NCI-H187 treated with DMSO at 0.1 percent for 48 hours (cell line): ENCODE data around the gene RNF168.
A peak's percentile ranks its signal among the peaks of the same experiment; 100 is the strongest.
"Not testable (repeated sequence)": the region's sequence is repeated elsewhere in the genome, so short reads cannot be mapped to it uniquely, and the experiment has no call there.

Experiments used
- DNase-seq: peaks from one replicate; lab custom pipeline; 2025; lab: John Stamatoyannopoulos, UW

RNF168 gene

GRCh38 chr3:196463804-196464203 lies 39.8 kb downstream of the RNF168 start:
- DNase-seq = no peak

- no peak for DNase-seq
Observed at GRCh38 chr3:196463478-196463756, 40.2 kb downstream of the RNF168 start.

GRCh38 chr3:196462680-196463477 lies 40.7 kb downstream of the RNF168 start:
- not testable (repeated sequence) for DNase-seq

GRCh38 chr3:196458063-196458462 lies 45.5 kb downstream of the RNF168 start:
- no peak for DNase-seq

DNA sequence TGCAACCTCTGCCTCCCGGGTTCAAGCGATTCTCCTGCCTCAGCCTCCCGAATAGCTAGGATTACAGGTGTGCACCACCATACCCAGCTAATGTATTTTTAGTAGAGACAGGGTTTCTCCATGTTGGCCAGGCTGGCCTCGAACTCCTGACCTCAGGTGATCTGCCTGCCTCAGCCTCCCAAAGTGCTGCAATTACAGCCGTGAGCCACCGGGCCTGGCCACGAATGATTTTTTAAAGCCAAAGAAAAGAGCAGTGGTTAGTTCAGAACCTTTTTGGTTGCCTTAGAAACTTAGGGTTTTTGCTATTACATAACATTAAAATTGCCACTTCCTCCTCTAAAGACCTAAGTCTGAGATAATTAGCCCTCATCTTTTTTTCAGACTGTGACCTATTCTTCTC lies 46.1 kb downstream of the RNF168 start:
- not testable (repeated sequence) for DNase-seq

DNA sequence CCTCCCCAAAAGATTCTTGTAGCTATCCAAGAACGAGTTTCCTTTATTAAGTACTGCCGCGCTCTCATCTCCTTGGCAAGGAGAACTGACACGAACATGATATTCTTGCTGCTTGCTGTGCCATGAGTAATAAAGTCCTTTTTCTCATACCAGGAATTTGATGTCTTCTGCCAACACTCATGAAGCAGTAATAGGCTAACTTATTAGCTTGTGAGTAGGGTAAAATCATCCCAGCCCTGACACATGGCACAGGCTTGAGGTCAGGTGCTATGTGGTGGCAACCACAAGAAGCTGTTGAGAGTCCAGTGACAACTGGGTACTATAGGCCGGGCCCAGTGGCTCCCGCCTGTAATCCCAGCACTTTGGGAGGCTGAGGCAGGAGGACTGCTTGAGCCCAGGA lies 48.6 kb downstream of the RNF168 start:
- no peak for DNase-seq

- DNase-seq = not testable (repeated sequence)
Observed at GRCh38 chr3:196445391-196445790, 58.2 kb downstream of the RNF168 start.

- no peak for DNase-seq
Observed at GRCh38 chr3:196444500-196444894, 59.1 kb downstream of the RNF168 start.

DNA sequence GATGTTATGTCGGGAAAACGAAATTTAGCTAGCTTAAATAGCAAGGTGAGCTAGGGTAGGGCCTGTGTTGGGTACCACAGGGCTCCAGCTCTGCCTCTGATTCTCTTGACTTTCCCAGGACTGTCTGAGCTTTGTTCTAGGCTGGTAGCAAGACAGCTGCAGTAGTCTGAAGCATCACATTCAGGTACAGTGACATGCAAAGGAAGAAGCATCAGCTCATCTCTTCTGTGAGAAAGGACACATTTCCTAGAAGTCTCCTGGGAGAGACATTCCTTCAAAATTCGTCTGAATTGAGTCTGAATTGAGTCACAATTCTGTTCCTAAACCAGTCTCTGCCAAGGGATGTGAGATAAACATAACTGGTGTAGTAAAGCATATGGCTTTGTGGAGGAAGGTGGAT lies 62.9 kb downstream of the RNF168 start:
- DNase-seq = no peak

DNA sequence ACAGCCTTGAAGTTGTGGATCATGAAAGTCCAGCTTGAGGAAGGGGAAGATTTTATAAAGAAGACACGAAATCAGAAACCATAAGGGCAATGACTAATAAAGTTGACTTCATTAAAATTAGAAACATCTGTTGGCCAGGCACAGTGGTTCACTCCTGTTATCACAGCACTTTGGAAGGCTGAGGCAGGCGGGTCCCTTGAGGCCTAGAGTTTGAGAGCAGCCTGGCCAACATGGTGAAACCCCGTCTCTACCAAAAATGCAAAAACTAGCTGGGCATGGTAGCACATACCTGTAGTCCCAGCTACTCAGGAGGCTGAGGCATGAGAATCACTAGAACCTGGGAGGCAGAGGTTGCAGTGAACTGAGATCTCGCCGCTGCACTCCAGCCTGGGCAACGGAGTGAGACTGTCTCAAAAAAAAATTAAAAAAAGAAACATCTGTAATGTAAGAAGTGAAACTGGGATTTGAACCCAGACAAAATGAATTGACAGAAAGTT lies 63.5 kb downstream of the RNF168 start:
- no peak for DNase-seq

- DNase-seq = peak; percentile 76
Observed at GRCh38 chr3:196432137-196432879, 71.3 kb downstream of the RNF168 start, which contains the start of gene UBXN7. TSS of gene UBXN7 (minus strand) at chr3:196432427. CDS start at chr3:196432399, 28 bp downstream.

DNA sequence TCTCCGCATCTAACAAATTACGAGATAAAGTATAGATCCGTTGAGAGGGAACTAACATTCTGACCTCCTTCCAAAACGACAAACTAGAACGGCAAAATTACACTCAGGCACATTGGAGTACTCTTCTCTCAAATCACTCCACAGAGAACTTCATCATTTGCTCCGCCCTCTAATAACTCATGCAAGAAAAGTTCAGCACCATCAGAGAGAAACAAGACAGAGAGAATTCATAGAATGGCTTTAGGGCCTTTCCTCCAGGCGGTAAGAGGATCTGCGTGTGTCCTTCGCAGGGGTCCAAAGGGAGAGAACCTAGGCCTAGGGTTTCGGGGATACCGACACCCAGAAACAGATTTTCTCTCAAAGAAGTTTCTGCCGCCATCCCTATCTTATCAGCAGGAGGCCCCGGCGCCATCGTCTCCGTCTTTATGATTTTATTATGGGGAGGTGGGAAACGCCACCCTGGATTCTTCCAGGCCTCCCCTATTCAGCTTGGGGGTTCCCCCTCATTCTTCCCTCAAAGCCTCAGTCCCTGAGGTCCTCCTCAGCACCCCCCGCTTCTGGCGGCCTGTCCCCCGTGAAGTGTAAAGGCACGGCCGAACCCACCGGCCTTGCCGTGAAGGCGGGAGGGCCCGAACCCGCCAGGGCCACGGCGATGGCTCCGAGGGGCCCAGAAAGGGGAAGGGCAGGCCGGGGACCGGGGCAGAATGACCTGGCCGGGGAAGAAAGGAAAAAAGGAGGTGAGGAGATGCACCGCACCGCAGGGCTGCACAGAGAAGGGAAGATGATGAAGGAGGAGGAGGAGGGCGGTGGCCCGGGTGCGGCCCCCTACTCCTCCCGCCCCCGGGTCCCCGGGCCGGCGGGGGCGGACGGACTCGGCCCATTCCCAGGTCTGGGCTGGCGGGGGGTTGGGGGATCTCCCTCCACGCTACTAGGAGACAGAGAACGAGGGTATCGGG lies 72.1 kb downstream of the RNF168 start:
- DNase-seq = no peak

DNA sequence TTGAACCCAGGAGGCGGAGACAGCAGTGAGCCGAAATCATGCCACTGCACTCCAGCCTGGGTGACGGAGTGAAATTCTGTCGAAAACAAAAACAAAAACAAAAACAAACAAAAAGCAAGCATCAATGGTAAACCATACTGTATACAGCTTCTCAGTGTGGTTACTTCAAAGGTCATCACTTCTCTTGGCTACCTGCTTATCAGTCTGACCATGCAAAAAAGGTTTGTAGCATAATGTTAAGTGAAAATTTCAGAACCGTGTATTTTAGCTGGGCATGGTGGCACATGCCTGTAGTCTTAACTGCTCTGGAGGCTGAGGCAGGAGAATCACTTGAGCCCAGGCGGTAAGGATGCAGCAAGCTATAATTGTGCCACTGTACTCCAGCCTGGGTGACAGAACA lies 75.5 kb downstream of the RNF168 start:
- DNase-seq = no peak

DNA sequence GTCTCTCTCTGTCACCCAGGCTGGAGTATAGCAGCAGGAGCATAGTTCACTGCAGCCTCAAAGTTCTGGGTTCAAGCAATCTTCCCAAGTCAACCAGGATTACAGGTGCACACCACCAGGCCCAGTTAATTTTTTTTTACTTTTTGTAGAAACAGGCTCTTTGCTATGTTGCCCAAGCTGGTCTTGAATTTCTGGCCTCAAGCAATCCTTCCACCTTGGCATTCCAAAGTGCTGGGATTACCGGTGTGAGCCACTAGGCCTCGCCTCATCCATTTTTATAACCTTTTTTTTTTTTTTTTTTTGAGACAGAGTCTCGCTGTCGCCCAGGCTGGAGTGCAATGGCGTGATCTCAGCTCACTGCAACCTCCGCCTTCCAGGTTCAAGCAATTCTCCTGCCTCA lies 79.1 kb downstream of the RNF168 start:
- not testable (repeated sequence) for DNase-seq

DNA sequence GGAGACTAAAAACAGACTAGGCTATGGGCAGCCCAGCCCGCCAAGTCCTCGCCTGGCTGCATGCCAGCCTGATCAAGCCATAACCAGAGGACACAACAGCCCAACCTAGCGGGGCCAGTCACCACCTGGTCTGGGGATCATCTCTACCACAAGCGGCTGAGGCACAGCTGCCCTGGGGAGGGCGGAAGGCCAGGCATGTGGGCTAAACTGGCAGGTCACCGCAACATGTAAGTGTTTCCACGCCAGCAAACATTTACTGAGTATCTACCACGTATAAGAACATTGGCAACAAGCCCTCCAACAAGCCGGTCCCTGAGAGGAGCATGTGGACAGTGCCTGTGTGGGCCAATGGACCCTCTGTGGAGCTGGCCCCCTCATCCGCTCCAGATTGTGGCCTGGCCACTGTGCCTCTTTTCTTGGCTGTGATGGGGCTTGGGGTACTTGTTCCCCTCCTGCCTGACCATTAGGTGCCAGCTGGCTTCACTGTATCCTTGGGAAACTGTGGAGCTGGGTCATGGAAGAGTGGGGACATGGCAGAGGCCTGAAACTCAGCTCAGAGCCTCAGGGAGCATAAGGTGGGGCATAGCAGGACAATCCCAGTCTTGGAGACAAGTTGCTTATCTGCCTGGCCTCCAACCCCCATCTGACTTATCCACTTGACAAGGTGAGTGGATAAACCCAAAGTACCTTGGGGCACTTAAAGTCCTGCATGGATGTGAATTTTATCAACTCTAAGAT lies 80.4 kb downstream of the RNF168 start:
- DNase-seq = no peak

GRCh38 chr3:196421668-196422067 lies 81.9 kb downstream of the RNF168 start:
- not testable (repeated sequence) for DNase-seq

DNA sequence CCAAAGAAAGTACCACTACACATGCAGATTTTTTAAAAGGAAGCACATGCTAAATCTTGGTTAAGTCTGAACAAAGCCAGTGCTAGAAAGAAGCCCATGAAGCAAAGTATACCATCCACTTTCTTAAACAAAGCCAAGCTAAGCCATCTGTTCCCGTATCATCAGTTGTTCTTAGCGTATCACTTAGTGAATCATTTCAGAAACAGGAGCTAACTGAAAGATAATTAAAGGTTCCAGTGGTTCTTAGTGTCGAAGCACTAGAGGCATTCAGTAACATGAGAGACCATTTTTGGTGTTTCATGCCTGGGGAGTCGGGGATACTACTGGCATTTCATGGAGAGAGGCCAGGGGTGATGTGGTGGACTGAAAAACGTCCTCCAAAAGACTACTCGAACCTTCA lies 84.2 kb downstream of the RNF168 start:
- no peak for DNase-seq
